ENCODE measurements around the gene PEPD.

GRCh38 chr19:33519416-33519815 is 2.2 kb downstream of the PEPD start:
- TF ChIP-seq, protein P1, sequence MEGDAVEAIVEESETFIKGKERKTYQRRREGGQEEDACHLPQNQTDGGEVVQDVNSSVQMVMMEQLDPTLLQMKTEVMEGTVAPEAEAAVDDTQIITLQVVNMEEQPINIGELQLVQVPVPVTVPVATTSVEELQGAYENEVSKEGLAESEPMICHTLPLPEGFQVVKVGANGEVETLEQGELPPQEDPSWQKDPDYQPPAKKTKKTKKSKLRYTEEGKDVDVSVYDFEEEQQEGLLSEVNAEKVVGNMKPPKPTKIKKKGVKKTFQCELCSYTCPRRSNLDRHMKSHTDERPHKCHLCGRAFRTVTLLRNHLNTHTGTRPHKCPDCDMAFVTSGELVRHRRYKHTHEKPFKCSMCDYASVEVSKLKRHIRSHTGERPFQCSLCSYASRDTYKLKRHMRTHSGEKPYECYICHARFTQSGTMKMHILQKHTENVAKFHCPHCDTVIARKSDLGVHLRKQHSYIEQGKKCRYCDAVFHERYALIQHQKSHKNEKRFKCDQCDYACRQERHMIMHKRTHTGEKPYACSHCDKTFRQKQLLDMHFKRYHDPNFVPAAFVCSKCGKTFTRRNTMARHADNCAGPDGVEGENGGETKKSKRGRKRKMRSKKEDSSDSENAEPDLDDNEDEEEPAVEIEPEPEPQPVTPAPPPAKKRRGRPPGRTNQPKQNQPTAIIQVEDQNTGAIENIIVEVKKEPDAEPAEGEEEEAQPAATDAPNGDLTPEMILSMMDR (IDR thresholded peaks at IDR 0.05) = no peak
- TF ChIP-seq FOXJ3 (CRISPR knock-in tag; IDR thresholded peaks at IDR 0.05; ENCODE audit: borderline replicate concordance) (no peak), ZNF263 (CRISPR knock-in tag; IDR thresholded peaks at IDR 0.05; ENCODE audit: low read depth) (no peak)
- TF ChIP-seq, protein P2, sequence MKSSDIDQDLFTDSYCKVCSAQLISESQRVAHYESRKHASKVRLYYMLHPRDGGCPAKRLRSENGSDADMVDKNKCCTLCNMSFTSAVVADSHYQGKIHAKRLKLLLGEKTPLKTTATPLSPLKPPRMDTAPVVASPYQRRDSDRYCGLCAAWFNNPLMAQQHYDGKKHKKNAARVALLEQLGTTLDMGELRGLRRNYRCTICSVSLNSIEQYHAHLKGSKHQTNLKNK (CRISPR knock-in tag; IDR thresholded peaks at IDR 0.05) = no peak

Measured in WTC11 (cell line).